ENCODE measurements around the gene ZNF692.

Gene ZNF692

DNA sequence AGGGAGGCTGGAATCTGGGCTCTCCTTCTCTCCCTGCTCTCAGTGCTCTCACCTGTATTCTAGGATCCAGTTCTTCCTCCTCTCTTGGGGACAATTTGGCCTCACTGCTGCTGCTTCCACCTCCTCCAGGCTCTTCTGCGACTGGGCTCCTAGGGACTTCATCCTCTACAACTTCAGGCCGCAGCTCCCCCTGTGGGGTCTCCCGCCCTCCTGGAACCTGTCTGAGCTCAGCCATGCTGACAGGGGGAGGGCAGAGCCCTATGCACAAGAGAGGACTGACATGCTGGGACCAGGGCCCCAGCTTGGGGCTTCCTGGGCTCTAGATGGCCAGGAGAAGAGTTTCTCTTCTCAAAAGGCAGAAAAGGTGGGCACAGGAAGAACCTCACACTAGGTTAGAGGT lies 34.2 kb downstream of the ZNF692 start:
- DNase-seq (ENCODE audit: low read depth): no peak

- DNase-seq (ENCODE audit: low read depth): no peak
Measured at GRCh38 chr1:248824301-248824700, 34.6 kb downstream of the ZNF692 start.

DNA sequence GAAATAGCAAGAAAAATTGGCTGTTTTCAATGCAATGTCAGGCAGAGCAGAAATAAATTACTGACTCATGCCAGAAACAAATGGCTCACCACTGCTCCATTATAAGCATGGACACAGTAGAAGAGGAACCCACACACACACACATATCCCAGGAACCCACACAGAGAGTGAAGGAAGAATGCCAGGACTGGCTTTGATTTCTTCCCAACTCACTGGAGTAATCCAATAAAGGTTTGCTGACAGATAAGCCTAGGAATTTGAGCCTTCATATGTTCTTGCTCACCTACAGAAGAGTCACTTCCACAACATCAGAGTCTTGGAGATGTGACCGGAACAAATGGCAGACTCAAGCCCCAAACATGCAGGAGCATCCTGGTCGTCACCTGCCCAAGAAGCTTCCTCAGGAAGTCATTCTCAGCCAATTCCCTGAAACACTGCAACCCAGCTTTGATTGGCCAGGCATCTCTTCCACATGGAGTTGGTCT lies 35.3 kb downstream of the ZNF692 start:
- DNase-seq (ENCODE audit: low read depth): no peak

GRCh38 chr1:248822148-248823032 lies 36.5 kb downstream of the ZNF692 start:
- DNase-seq (ENCODE audit: low read depth): no peak

GRCh38 chr1:248821641-248822040 lies 37.2 kb downstream of the ZNF692 start:
- DNase-seq (ENCODE audit: low read depth): no peak

GRCh38 chr1:248821101-248821500 lies 37.8 kb downstream of the ZNF692 start:
- DNase-seq (ENCODE audit: low read depth): no peak

- DNase-seq (ENCODE audit: low read depth): no peak
Measured at GRCh38 chr1:248820041-248820585, 38.8 kb downstream of the ZNF692 start.

- DNase-seq (ENCODE audit: low read depth): no peak
Measured at GRCh38 chr1:248818505-248819374, 40.1 kb downstream of the ZNF692 start.

GRCh38 chr1:248817065-248817464 lies 41.8 kb downstream of the ZNF692 start:
- no peak for DNase-seq (ENCODE audit: low read depth)

DNA sequence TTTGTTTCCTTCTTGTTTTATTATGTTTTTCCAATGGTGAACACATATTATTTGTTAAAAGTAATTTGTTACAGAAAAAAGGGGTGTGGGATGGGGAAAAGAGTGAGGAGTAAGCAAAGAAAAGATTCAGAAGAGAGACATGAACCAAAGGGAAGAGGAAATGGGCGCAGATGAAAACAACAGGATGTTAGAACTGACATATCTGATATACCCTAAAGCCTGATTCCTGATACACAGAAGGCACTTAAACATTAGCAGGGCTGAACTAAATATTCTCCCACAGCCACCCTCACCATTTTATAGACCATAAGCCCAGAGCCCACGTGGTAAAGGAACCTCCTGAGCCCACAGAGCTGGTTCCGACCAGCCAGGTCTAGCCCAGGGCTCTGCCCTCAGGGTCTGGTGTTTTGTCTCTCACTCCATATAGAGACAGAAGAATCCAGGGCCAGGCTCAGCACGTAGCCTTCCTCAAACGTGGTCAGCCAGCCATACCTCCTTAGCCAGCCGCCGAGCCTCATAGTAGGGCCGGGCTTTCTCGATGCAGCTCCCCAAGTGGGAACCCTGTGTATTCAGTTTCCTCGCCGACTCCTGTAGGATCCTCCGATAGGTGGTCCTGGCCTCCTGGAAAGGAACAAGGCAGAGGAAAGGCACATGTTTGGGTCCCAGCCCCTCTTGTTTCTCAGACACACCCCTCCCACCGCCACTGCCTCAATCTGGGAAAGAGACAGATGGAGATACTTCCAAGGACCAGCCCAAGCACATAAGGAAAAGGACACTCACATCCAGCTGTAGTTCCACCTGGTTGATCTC lies 42.6 kb downstream of the ZNF692 start:
- DNase-seq (ENCODE audit: low read depth): no peak

GRCh38 chr1:248815407-248816034 lies 43.4 kb downstream of the ZNF692 start:
- no peak for DNase-seq (ENCODE audit: low read depth)

DNA sequence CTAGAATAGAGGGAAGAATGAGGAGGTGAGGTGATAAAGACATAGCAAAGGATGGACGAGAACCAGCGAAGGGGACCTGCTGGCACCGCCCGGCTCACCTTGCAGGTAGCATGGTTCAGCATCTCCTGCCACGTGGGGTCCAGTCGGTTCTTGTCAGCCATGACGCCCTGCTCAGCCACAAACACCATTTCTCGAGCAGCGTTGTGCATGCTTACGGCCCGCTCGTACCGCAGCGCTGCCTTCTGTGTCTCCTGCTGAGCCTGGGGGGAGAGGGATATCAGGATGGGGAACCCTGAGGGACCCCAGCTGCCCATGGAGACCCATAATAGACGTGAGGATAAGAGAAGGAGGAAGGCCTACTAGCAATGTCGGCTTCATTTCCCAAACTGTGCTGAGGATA lies 44.5 kb downstream of the ZNF692 start:
- no peak for DNase-seq (ENCODE audit: low read depth)

DNA sequence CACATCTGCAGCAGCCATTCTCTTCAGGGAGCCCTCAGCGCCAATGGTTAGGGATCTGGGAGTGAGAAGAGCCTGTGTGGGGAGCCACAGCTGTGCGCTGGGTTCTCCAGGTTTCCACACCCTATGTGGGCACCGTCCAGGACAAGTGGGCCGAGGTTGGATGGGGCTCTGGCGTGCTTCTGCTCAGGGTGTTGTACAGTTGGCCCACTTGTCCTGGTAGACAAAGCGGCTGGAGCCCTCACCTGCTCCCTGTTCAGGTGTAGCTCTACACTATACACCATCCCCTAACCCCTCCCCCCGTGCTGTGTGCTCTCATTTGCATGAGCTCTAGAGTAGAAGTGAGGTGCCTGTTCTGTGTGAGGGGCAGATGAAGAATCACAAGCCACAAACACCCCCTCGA lies 45.3 kb downstream of the ZNF692 start:
- DNase-seq (ENCODE audit: low read depth): no peak

- no peak for DNase-seq (ENCODE audit: low read depth)
Measured at GRCh38 chr1:248812736-248813425, 46.0 kb downstream of the ZNF692 start.

DNA sequence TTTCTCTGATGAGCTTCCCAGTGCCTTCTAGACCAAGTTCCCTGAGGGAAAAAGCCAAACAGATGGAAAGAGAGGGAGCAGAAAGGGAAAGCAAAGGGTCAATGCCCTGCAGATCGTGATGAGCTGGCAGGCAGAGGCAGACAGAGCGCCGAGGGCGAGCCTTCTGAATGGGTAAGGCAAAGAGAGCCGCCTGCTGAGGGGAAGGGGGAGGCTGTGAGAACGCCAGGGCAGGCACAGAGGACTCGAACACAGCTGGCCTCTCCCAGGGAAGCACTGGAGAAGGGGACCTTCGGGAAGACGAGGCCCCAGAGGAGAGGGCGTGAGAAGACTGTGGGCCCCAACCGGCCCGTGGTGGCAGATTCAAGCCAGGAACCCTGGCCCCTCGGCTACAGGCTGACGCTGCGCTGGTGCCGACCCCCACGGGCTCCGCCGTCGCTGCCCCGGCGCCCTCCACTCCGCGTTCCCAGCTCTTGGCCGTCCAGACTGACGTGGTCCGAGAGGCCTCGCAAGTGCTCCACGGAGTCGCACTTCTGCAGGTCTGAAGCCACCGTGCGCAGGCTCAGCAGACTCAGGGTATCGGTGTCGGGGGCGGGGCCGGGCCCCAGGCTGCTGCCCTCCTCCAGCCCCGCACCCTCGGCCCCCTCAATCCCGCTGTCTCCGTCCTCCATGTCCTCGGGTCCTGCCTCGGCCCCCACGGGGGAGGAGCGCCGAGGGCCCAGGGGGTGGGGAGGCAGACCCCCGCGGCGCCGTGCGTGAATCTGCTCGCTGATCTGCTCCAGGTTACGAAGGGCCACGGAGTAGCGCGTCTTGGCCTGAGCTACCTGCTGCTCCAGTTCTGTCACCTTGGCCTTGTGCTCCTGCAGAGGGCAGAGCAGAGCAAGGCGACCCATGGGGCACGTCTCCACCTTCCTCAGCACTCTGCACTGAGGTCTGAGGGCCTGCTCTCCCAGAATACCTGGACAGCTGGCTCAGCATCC lies 47.1 kb downstream of the ZNF692 start:
- DNase-seq (ENCODE audit: low read depth): no peak

DNA sequence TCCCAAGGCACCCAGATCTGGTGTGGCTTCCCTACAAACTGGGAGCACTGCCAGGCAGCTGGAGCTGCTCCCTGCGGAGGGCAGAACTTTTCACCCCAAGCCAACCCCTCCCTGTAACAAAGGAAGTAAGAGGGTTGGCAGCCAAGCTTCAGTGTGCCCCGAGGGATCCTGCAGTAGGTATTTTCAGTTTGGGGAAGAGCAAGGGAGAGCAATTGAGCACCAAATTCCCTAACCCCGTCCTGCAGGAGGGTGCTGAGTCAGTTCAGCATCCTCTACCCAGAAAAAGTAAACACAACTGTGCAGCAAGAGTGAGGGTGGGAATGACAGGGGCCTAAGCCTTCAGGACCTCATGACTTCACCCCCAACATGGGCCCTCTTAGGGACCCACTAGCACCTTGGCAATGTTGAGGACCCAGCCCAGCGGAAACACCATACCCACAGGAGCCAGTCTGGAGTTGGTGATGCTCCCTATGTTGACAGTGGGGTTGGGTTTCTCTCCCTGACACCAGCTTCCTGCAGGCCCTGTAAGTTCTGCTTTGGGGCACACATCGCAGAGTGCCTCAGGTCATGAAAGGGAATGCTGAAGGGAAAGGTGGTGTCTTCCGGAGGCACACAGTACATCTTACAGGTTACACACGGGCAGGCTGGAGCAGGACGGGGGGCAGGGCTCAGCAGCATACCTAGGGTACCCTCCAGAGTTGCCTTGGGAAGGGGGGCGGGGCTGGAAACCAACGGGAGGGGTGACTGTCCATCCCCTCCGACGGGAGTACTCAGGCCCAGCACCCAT lies 48.0 kb downstream of the ZNF692 start:
- no peak for DNase-seq (ENCODE audit: low read depth)

DNA sequence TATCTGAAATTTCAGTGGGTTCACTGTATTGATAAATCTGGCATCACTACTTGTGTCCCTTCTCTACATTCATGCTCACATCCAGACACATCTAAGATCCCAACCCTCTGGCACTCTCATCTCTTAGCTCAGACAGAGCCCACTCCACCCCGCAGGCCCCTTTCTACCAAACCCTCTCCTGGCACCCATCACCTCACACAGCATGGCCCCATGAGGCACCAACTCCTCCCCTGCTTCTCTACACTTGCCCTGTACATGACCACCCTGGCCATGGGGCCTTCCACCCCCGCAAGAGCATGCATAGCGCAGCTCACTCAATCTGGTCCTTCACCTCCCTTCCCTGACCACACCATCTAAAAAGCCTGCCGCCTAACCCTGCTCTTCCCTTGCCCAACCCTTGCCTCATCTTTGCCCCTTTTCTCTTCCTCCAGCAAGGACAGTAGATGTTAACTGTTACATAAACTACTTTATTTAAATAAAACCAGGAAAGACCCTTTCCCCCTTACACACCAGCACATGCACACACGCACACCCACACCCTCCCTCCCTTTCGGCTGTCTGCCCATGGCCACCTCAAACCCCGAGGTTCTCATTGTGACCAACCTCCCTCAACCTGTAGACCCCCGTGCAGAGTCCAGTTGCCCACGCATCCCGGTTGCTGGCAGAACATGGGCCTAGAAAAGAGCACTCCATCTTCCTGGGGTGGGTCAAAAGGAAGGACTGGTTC lies 48.7 kb downstream of the ZNF692 start:
- no peak for DNase-seq (ENCODE audit: low read depth)

DNA sequence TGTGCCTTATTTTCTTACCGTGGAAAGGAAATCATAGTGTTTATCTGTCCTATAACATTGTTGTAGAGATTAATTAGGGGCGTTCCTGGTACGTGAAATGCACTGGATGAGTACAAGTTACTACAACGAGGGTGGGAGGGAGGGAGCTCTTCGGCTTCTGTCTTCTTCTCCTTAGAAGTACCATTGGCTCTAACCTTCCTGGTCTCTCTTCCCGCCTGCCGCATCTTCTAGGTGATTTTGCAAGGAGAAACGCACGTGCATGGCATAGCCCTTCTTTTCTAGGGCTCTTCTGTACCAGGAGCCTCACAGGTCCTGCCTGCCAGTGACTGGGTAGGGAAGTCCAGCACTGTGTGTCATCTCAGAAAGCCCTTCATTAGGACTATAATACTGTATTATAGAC lies 50.0 kb downstream of the ZNF692 start:
- no peak for DNase-seq (ENCODE audit: low read depth)
